Lower leg skin (tissue), 4 donors: ENCODE data around the gene ASTN1. TPM values are rescaled to one million over a fixed set of nuclear protein-coding genes. Genes with fewer than 3 reads are reported as not detected.

Source experiments
- DNase-seq, 2 donors: peaks; one replicate each; pipeline ENCODE4 v3.0.0-alpha.2; 2019; ENCODE audit warnings: low spot score in 2 of 2
- H3K4me3 ChIP-seq: fragments of 200-600 bp; sonication (generic); 2 replicates; pipeline ENCODE4 v1.5.1; 2017; ENCODE audit warnings: mild to moderate bottlenecking, low read depth; ENCODE audit not compliant: poor library complexity, severe bottlenecking
- CTCF ChIP-seq, 3 donors: fragments of 450-650 bp; IDR thresholded peaks; one replicate each; pipeline ENCODE4 v1.5.1; 2016; ENCODE audit warnings: antibody characterized with exemption in 3 of 3, mild to moderate bottlenecking in 3 of 3, moderate library complexity in 2 of 3
- POLR2A ChIP-seq, 2 donors: fragments of 450-650 bp; IDR thresholded peaks; one replicate each; pipeline ENCODE4 v1.6.1; 2016 to 2017; ENCODE audit warnings: antibody characterized with exemption in 2 of 2, mild to moderate bottlenecking in 1 of 2, moderate library complexity in 1 of 2
- WGBS, 2 donors: methylation state at CpG; one replicate each; pipeline ENCODE4 v1.1.5; 2018; 5-methylcytosine and 5-hydroxymethylcytosine counted together
- intact Hi-C: fragments of 100-400 bp; cut with DNase I; formaldehyde crosslinking; loops from one replicate; pipeline ENCODE4 v1.15.0; 2023; ENCODE audit warnings: low total_unique reads
- total RNA-seq, 4 donors: library from RNA; depleted of rRNA; stranded (reverse); fragments of >200 nt; gene quantifications; one replicate each; pipeline ENCODE4 v1.1.0, GENCODE V29; 2016

ASTN1 gene
- total RNA-seq, 4 donors from 2014 or later: 0.10 to 0.26 TPM; not detected in 2

DNA sequence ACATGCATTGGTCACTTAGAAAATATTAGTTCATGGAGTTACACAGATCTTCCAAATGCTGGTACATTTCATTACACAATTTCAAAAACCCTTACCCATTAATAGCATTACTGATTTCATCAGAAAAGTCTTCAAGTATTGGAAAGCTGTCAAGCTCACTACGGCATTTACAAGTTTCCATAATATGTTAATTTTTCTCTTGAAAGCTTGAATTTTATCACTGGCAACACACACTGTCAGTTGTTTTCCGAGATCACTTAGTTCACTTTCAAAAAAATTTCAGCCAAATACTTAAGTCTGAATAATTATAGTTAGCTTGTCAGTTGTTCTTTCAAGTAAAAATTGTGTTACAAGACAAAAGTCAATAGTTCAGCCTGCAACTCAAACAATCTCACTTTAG, 18.0 kb downstream of the ASTN1 start:
- intact Hi-C loops: no loop called here
- TF ChIP-seq CTCF (IDR thresholded peaks at IDR 0.05) (no peak), POLR2A (IDR thresholded peaks at IDR 0.05) (no peak)
- DNase-seq: no peak
- H3K4me3 ChIP-seq: no peak overlapping the region
- WGBS, 2 donors: 23 to 24% methylated on average over 2 of the region's 2 CpGs

- DNase-seq: no peak
- intact Hi-C loops: no loop called here
- WGBS, 2 donors: 67 to 68% methylated on average over 3 of the region's 3 CpGs
These were observed 19.1 kb downstream of the ASTN1 start for GRCh38 chr1:177145106-177146070.

DNA sequence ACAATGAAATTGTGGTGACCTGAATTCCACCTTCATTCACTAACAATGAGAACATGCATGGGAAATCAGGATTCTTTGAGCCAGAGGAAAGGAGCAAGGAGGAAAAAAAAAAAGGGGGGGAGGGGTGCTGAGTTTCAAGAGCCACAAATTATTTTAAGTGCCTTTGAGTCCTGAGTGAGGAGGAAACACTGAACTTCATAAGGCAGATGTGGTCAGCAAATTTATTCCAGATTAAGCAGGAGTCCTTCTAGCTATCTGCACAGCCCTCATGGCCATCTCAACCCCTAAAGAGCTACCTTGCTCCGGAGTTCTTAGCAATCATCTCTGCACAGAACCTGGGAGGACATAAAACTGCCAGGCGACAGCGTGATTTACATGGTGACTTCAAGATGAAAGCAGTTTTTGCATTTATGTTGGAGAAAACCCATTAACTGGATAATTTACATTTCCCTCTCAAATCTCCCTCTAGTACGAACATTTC, 21.7 kb downstream of the ASTN1 start:
- H3K4me3 ChIP-seq: no peak overlapping the region
- intact Hi-C loops: no loop called here
- DNase-seq: no peak
- 58 to 68% methylated on average over 4 of the region's 4 CpGs for WGBS, 2 donors
- TF ChIP-seq CTCF (IDR thresholded peaks at IDR 0.05) (no peak), POLR2A (IDR thresholded peaks at IDR 0.05) (no peak)

More at GRCh38 chr1:177145106-177146070, 19.1 kb downstream of the ASTN1 start:
- TF ChIP-seq POLR2A (IDR thresholded peaks at IDR 0.05): no peak
- H3K4me3 ChIP-seq: no peak overlapping the region

- intact Hi-C loops: no loop called here
- no peak for DNase-seq
- WGBS, 2 donors: 78 to 81% methylated on average over 1 of the region's 1 CpG
- TF ChIP-seq POLR2A (IDR thresholded peaks at IDR 0.05): no peak
- no peak for TF ChIP-seq CTCF (IDR thresholded peaks at IDR 0.05)
- H3K4me3 ChIP-seq: no peak overlapping the region
These were observed 22.5 kb downstream of the ASTN1 start for GRCh38 chr1:177142010-177142409.

DNA sequence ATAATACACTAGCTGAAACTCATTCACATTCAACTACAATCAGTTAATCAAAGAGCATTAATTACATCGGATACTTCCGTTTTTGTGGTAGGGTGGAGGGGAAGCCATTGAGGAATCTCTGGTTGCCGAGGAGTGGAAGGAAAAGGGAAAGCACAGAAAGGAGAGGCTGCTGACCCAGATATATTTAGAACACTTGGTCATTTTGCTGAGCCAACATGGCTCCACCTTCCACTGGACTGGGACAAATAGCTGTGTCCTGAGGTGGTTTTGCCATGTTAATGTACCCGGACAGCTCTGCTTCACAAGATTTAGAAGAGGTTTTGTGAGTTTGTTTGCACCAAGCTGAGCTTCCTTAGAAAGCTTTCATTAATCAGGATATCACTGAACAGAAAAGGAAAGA, 26.2 kb downstream of the ASTN1 start:
- TF ChIP-seq POLR2A (IDR thresholded peaks at IDR 0.05) (no peak), CTCF (IDR thresholded peaks at IDR 0.05) (no peak)
- H3K4me3 ChIP-seq: no peak overlapping the region
- intact Hi-C loops: no loop called here
- WGBS, 2 donors: 85 to 90% methylated on average over 4 of the region's 4 CpGs
- DNase-seq: no peak

DNA sequence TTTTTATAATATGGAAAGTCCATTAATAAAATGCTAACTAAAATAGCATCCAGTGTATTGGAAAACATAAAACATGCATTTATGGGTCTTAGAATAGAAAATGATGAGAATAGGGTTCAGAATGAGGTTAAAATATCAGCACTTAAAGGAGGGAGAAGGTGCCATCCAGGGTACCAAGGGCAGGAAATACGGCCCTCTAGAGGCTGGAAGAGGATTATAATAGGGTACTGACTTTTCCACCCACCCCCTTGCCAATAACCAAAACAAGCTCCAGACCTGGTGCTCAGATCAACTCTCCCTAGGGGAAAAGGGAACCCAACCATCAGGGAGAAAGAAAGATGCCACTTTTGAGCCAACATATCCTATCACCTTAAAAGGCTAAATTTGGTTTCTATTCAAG, 26.7 kb downstream of the ASTN1 start:
- intact Hi-C loops: no loop called here
- no peak overlapping the region for H3K4me3 ChIP-seq
- TF ChIP-seq CTCF (IDR thresholded peaks at IDR 0.05) (no peak), POLR2A (IDR thresholded peaks at IDR 0.05) (no peak)
- 54 to 61% methylated on average over 1 of the region's 1 CpG for WGBS, 2 donors
- no peak for DNase-seq
